H9 (cell line): ENCODE results near the gene CDK5R2. TPM values are rescaled to one million over a fixed set of nuclear protein-coding genes. Genes with fewer than 3 reads are reported as not detected.

Experiments used
- DNase-seq: peaks from one replicate; pipeline ENCODE4 v3.0.0-alpha.2; 2017
- H2AFZ ChIP-seq: one replicate; pipeline ENCODE4 v1.6.1; 2013; ENCODE audit warnings: mild to moderate bottlenecking, low read length, control low read depth, moderate library complexity
- H2AK5ac ChIP-seq: 2 replicates; pipeline ENCODE4 v1.6.1; 2013; ENCODE audit warnings: low read length, control low read depth, mixed read lengths; ENCODE audit not compliant: insufficient read length
- H2BK120ac ChIP-seq: one replicate; pipeline ENCODE4 v1.6.1; 2013; ENCODE audit warnings: low read depth, mild to moderate bottlenecking, low read length, control low read depth, inconsistent platforms; ENCODE audit not compliant: poor library complexity, severe bottlenecking
- H2BK12ac ChIP-seq: 2 replicates; pipeline ENCODE4 v1.6.1; 2013; ENCODE audit warnings: low read length, control low read depth, mixed read lengths, low read depth; ENCODE audit not compliant: insufficient read length
- H2BK15ac ChIP-seq: 2 replicates; pipeline ENCODE4 v1.6.1; 2013; ENCODE audit warnings: low read depth, low read length, control low read depth
- H2BK20ac ChIP-seq: one replicate; pipeline ENCODE4 v1.6.1; 2013; ENCODE audit warnings: low read depth, mild to moderate bottlenecking, low read length, control low read depth, inconsistent platforms; ENCODE audit not compliant: poor library complexity, severe bottlenecking
- H2BK5ac ChIP-seq: 2 replicates; pipeline ENCODE4 v1.6.1; 2013; ENCODE audit warnings: low read length, control low read depth, mixed read lengths; ENCODE audit not compliant: insufficient read length
- H3K14ac ChIP-seq: 2 replicates; pipeline ENCODE4 v1.6.1; 2013; ENCODE audit warnings: low read length, control low read depth; ENCODE audit not compliant: insufficient read depth
- H3K18ac ChIP-seq: 2 replicates; pipeline ENCODE4 v1.6.1; 2013; ENCODE audit warnings: low read depth, mild to moderate bottlenecking, mixed read lengths, low read length, control low read depth; ENCODE audit not compliant: insufficient read length
- H3K23ac ChIP-seq: 2 replicates; pipeline ENCODE4 v1.6.1; 2013; ENCODE audit warnings: low read length, control low read depth, mixed read lengths, low read depth; ENCODE audit not compliant: insufficient read length
- H3K23me2 ChIP-seq: 2 replicates; pipeline ENCODE4 v1.6.1; 2013; ENCODE audit warnings: low read depth, mild to moderate bottlenecking, mixed read lengths, low read length, control low read depth; ENCODE audit not compliant: insufficient read length, poor library complexity, severe bottlenecking
- H3K27ac ChIP-seq: 2 replicates; pipeline ENCODE4 v1.5.1; 2013; ENCODE audit warnings: low read length, control low read depth, mixed read lengths, low read depth; ENCODE audit not compliant: insufficient read length
- H3K27me3 ChIP-seq: 2 replicates; pipeline ENCODE4 v1.6.1; 2013; ENCODE audit warnings: low read length, control low read depth, inconsistent platforms; ENCODE audit not compliant: insufficient read depth
- H3K4ac ChIP-seq: 2 replicates; pipeline ENCODE4 v1.6.1; 2013; ENCODE audit warnings: low read depth, mild to moderate bottlenecking, control low read depth, inconsistent platforms, low read length, moderate library complexity
- H3K4me1 ChIP-seq: 2 replicates; pipeline ENCODE4 v1.6.1; 2013; ENCODE audit warnings: low read length, control low read depth, inconsistent platforms; ENCODE audit not compliant: insufficient read depth
- H3K4me2 ChIP-seq: 2 replicates; pipeline ENCODE4 v1.6.1; 2013; ENCODE audit warnings: low read length, control low read depth, mixed read lengths; ENCODE audit not compliant: insufficient read length, insufficient read depth
- H3K56ac ChIP-seq: 2 replicates; pipeline ENCODE4 v1.6.1; 2013; ENCODE audit warnings: low read depth, mild to moderate bottlenecking, mixed read lengths, low read length, control low read depth; ENCODE audit not compliant: insufficient read length
- H3K79me1 ChIP-seq: 2 replicates; pipeline ENCODE4 v1.6.1; 2013; ENCODE audit warnings: low read depth, mild to moderate bottlenecking, moderate library complexity, low read length, control low read depth, inconsistent platforms; ENCODE audit not compliant: insufficient read depth, poor library complexity, severe bottlenecking
- H3K79me2 ChIP-seq: 2 replicates; pipeline ENCODE4 v1.6.1; 2013; ENCODE audit warnings: low read length, control low read depth, inconsistent platforms; ENCODE audit not compliant: insufficient read depth
- H3K9ac ChIP-seq: 2 replicates; pipeline ENCODE4 v1.6.1; 2013; ENCODE audit warnings: low read length, control low read depth, mixed read lengths; ENCODE audit not compliant: insufficient read length; ENCODE audit errors: extremely low read depth
- H3K9me3 ChIP-seq: one replicate; pipeline ENCODE4 v1.6.1; 2013; ENCODE audit warnings: low read depth, low read length, inconsistent platforms; ENCODE audit not compliant: control insufficient read depth
- H3T11ph ChIP-seq: one replicate; pipeline ENCODE4 v1.6.1; 2013; ENCODE audit warnings: mild to moderate bottlenecking, low read length, control low read depth, inconsistent platforms
- H4K20me1 ChIP-seq: one replicate; pipeline ENCODE4 v1.6.1; 2013; ENCODE audit not compliant: control insufficient read depth, insufficient read length, insufficient read depth
- H4K5ac ChIP-seq: 2 replicates; pipeline ENCODE4 v1.6.1; 2013; ENCODE audit warnings: low read depth, mild to moderate bottlenecking, mixed read lengths, low read length, control low read depth; ENCODE audit not compliant: insufficient read length
- H4K8ac ChIP-seq: replicated peaks from 2 replicates; pipeline ENCODE4 v1.6.1; 2013; ENCODE audit warnings: low read length, control low read depth, mixed read lengths, low read depth; ENCODE audit not compliant: insufficient read length
- H4K91ac ChIP-seq: 2 replicates; pipeline ENCODE4 v1.6.1; 2013; ENCODE audit warnings: low read depth, mild to moderate bottlenecking, moderate library complexity, mixed read lengths, low read length, control low read depth; ENCODE audit not compliant: insufficient read length
- H3K27ac Mint-ChIP-seq, 3 experiments: 2 replicates in 2 of 3; 3 replicates in 1 of 3; pipeline ENCODE4 v1.8.0; 2020 to 2021; ENCODE audit warnings: mixed read lengths in 3 of 3, mild to moderate bottlenecking in 1 of 3, moderate library complexity in 1 of 3
- H3K27me3 Mint-ChIP-seq: 2 replicates; pipeline ENCODE4 v1.8.0; 2021; ENCODE audit warnings: low read depth, mild to moderate bottlenecking, moderate library complexity, mixed read lengths
- H3K36me3 Mint-ChIP-seq, 3 experiments: 2 replicates in 2 of 3; 3 replicates in 1 of 3; pipeline ENCODE4 v1.8.0; 2020 to 2021; ENCODE audit warnings: low read depth in 3 of 3, mixed read lengths in 3 of 3; ENCODE audit not compliant: insufficient read depth in 1 of 3
- H3K4me1 Mint-ChIP-seq, 2 experiments: 2 replicates each; pipeline ENCODE4 v1.8.0; 2020; ENCODE audit warnings: mixed read lengths in 2 of 2
- H3K4me3 Mint-ChIP-seq, 2 experiments: 2 replicates in 1 of 2; 3 replicates in 1 of 2; pipeline ENCODE4 v1.8.0; 2020 to 2021; ENCODE audit warnings: mild to moderate bottlenecking in 2 of 2, mixed read lengths in 2 of 2, moderate library complexity in 1 of 2
- H3K9me3 Mint-ChIP-seq, 2 experiments: 2 replicates in 1 of 2; 3 replicates in 1 of 2; pipeline ENCODE4 v1.8.0; 2020; ENCODE audit warnings: mild to moderate bottlenecking in 2 of 2, mixed read lengths in 2 of 2, moderate library complexity in 1 of 2
- WGBS: extraction: QIAGEN DNeasy Blood & Tissue Kit; methylation state at CpG from one replicate; pipeline ENCODE4 v1.1.7; 2013; ENCODE audit warnings: missing lambda C conversion rate, low lambda C conversion rate, mixed read lengths; ENCODE audit not compliant: insufficient read length; ENCODE audit errors: extremely low coverage; 5-methylcytosine and 5-hydroxymethylcytosine counted together
- total RNA-seq: library from RNA; stranded (reverse); gene quantifications from 2 replicates; pipeline ENCODE4 v1.2.1, GENCODE V29; 2021
- TF ChIP-seq, protein P1 (sequence below): fragments of 200-600 bp; sonication (generic); conservative IDR thresholded peaks from 3 replicates; pipeline ENCODE4 v1.8.0; 2021; ENCODE audit warnings: antibody characterized with exemption, mild to moderate bottlenecking

Gene CDK5R2
- total RNA-seq, 1 experiment from 2014 or later = 0.26 TPM

DNA sequence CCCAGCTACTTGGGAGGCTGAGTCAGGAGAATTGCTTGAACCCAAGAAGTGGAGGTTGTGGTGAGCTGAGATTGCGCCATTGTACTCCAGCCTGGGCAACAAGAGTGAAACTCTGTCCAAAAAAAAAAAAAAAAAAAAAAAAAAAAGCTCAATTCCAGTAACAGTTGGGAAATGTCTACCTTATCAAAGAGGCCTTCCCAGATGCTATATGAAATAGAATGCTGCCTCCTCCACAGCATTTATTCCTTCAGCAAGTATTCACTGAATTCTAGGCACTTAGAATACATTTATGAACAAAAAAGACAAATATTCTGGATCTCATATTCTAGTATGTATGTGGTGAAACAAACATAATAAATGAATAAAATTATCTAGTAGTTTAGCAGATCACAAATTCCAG, 12.8 kb upstream of the CDK5R2 start:
- peaks cover 42% of the 10 kb centered on the region for H3K27me3 Mint-ChIP-seq
- WGBS = no CpG with 5 or more reads among the region's 1 CpG
- H3K4me3 Mint-ChIP-seq = no peak overlapping the region
- H3K27me3 ChIP-seq = no peaks in the 10 kb centered on the region
- TF ChIP-seq, protein P1, sequence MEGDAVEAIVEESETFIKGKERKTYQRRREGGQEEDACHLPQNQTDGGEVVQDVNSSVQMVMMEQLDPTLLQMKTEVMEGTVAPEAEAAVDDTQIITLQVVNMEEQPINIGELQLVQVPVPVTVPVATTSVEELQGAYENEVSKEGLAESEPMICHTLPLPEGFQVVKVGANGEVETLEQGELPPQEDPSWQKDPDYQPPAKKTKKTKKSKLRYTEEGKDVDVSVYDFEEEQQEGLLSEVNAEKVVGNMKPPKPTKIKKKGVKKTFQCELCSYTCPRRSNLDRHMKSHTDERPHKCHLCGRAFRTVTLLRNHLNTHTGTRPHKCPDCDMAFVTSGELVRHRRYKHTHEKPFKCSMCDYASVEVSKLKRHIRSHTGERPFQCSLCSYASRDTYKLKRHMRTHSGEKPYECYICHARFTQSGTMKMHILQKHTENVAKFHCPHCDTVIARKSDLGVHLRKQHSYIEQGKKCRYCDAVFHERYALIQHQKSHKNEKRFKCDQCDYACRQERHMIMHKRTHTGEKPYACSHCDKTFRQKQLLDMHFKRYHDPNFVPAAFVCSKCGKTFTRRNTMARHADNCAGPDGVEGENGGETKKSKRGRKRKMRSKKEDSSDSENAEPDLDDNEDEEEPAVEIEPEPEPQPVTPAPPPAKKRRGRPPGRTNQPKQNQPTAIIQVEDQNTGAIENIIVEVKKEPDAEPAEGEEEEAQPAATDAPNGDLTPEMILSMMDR = no peak
- peaks cover 0 to 1% of the 10 kb centered on the region in 2 experiments; a peak in 1 of 5 replicates for H3K9me3 Mint-ChIP-seq
- no peak overlapping the region for H4K91ac ChIP-seq
- no peak overlapping the region for H3K4me2 ChIP-seq
- no peak overlapping the region for H4K8ac ChIP-seq
- H3T11ph ChIP-seq = no peak overlapping the region
- H3K27ac Mint-ChIP-seq = no peak overlapping the region
- no peak overlapping the region for H4K5ac ChIP-seq
- H3K9me3 ChIP-seq = no peaks in the 10 kb centered on the region
- no peak overlapping the region for H3K56ac ChIP-seq
- no peaks in the 10 kb centered on the region for H3K23me2 ChIP-seq
- H2AK5ac ChIP-seq = no peak overlapping the region
- no peak overlapping the region for H3K18ac ChIP-seq
- no peak overlapping the region for H2BK120ac ChIP-seq
- no peaks in the 10 kb centered on the region for H3K4me1 Mint-ChIP-seq
- H3K27ac ChIP-seq = no peak overlapping the region
- no peak overlapping the region for H2BK15ac ChIP-seq
- H2AFZ ChIP-seq = no peak overlapping the region
- no peak overlapping the region for H3K4ac ChIP-seq
- no peak overlapping the region for H3K9ac ChIP-seq
- H2BK12ac ChIP-seq = no peak overlapping the region
- no peak overlapping the region for H2BK20ac ChIP-seq
- no peak for DNase-seq
- no peaks in the 10 kb centered on the region; the same call in 1 of the 2 replicates for H3K4me1 ChIP-seq
- H3K79me2 ChIP-seq = no peaks in the 10 kb centered on the region
- H3K14ac ChIP-seq = no peak overlapping the region
- no peak overlapping the region for H3K23ac ChIP-seq
- no peaks in the 10 kb centered on the region for H3K36me3 Mint-ChIP-seq
- no peaks in the 10 kb centered on the region for H4K20me1 ChIP-seq
- no peaks in the 10 kb centered on the region for H3K79me1 ChIP-seq
- H2BK5ac ChIP-seq = no peak overlapping the region
